ENCODE data around the gene FHOD3.

FHOD3 gene

DNA sequence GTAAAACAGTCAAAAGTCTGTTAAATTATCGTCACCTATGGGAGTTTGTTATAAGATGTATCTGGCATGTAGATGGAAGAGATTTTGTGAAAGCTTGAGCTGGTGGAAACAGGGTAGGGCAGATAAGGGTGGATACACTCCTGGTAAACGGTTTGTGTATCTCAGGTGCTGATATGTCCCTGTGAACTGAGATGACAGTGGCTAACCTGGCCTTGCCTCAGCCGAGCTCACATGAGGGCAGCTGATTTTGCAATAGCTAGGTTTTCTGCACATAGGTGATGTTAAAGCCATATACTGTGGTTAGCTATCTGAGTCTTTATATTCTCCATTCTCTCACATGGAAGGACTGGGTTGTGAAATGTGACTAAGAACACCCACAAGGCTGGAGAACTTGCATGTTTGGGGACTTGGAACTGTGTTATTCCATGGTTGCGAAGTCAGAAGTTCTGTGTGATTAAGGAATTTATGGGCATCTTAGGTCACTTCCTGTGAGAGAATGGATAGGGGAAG, 326.2 kb downstream of the FHOD3 start:
- DNase-seq (ENCODE audit: insufficient read length, low spot score) (no peak), FAIRE-seq (no peak)
- TF ChIP-seq, protein P1, sequence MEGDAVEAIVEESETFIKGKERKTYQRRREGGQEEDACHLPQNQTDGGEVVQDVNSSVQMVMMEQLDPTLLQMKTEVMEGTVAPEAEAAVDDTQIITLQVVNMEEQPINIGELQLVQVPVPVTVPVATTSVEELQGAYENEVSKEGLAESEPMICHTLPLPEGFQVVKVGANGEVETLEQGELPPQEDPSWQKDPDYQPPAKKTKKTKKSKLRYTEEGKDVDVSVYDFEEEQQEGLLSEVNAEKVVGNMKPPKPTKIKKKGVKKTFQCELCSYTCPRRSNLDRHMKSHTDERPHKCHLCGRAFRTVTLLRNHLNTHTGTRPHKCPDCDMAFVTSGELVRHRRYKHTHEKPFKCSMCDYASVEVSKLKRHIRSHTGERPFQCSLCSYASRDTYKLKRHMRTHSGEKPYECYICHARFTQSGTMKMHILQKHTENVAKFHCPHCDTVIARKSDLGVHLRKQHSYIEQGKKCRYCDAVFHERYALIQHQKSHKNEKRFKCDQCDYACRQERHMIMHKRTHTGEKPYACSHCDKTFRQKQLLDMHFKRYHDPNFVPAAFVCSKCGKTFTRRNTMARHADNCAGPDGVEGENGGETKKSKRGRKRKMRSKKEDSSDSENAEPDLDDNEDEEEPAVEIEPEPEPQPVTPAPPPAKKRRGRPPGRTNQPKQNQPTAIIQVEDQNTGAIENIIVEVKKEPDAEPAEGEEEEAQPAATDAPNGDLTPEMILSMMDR (IDR thresholded peaks at IDR 0.05; ENCODE audit: insufficient read depth, missing control alignments): no peak

DNA sequence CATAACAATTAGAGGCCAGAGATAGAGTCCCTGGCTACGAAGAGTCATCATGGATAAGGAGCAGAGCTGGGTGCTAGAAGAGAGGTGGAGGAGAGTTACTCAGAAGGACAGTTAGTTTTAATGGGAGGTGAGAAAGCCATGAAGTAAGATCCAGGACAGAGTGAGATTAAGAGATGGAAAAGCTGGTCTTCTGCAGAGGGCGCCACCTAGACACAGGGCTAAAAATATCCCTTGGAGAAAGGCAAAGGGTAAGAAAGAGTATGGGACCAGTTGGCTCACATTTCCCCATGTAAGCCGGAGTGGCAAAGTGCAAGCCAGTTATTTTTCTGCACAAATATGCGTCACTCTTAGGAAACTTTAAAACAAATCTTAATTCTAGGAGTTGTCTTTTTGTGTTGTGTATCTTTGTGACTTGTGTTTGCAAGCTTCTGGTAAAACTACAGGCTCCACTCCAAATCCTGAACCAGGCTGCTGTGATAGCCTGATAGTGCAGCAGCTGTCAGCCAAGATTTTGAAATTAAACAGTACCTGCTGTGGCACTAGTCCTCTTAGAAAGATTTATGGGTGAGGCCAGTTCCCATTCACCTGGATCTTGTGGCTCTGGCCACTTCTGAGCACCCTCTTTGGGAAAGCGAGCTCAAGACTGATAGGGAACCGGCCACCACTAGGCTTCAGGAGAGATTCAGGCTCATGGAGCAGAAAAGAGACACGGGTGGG, 327.1 kb downstream of the FHOD3 start:
- TF ChIP-seq, protein P1 (IDR thresholded peaks at IDR 0.05; ENCODE audit: insufficient read depth, missing control alignments): no peak
- DNase-seq (ENCODE audit: insufficient read length, low spot score): no peak

GRCh38 chr18:36625386-36625785, 327.9 kb downstream of the FHOD3 start:
- TF ChIP-seq, protein P1 (IDR thresholded peaks at IDR 0.05; ENCODE audit: insufficient read depth, missing control alignments): no peak
- no peak for DNase-seq (ENCODE audit: insufficient read length, low spot score)
- no peak for FAIRE-seq

More for the DNA sequence above, 327.1 kb downstream of the FHOD3 start:
- FAIRE-seq: no peak

DNA sequence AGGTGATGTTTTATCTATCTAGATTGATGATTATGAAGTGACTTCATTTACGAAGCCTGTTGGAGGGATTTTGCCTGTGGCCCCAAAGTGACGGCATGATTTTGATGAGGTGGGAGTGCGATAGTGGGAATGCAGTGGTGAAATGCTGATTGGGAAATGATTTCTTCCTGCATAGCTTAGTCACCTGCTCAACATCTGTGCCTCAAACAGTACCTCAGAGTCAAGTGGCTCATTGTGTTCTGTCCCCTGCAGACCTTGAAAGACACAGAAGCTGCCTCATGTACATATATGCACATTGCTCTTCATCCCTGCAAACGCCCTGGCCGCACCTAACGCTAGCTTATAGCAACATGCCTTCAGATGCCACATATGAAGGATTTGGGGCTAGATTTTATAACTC, 330.1 kb downstream of the FHOD3 start:
- FAIRE-seq: no peak
- no peak for DNase-seq (ENCODE audit: insufficient read length, low spot score)
- TF ChIP-seq, protein P1 (IDR thresholded peaks at IDR 0.05; ENCODE audit: insufficient read depth, missing control alignments): no peak

GRCh38 chr18:36628435-36629137, 331.1 kb downstream of the FHOD3 start:
- FAIRE-seq: peak; percentile 32
- TF ChIP-seq, protein P1 (IDR thresholded peaks at IDR 0.05; ENCODE audit: insufficient read depth, missing control alignments): no peak

GRCh38 chr18:36629138-36629530, 331.6 kb downstream of the FHOD3 start:
- DNase-seq (ENCODE audit: insufficient read length, low spot score) (no peak), FAIRE-seq (no peak)
- TF ChIP-seq, protein P1 (IDR thresholded peaks at IDR 0.05; ENCODE audit: insufficient read depth, missing control alignments): no peak

More at GRCh38 chr18:36628435-36629137, 331.1 kb downstream of the FHOD3 start:
- DNase-seq (ENCODE audit: insufficient read length, low spot score): no peak

GRCh38 chr18:36629836-36630235, 332.3 kb downstream of the FHOD3 start:
- TF ChIP-seq, protein P1 (IDR thresholded peaks at IDR 0.05; ENCODE audit: insufficient read depth, missing control alignments): no peak
- FAIRE-seq (no peak), DNase-seq (ENCODE audit: insufficient read length, low spot score) (no peak)
